ENCODE results near the gene OR52I2. TPM values are rescaled to one million over a fixed set of nuclear protein-coding genes. Genes with fewer than 3 reads are reported as not detected.

The OR52I2 gene
- total RNA-seq, 1 donor = not detected

GRCh38 chr11:4551346-4551979 is 30.1 kb upstream of the OR52I2 start:
- DNase-seq (ENCODE audit: low read depth) = peak; percentile 3
- peak; percentile 18 for TF ChIP-seq CTCF (IDR thresholded peaks at IDR 0.05; ENCODE audit: insufficient read depth, low read depth, low read length)
- H3K4me3 ChIP-seq (ENCODE audit: low read depth, low read length) = no peak overlapping the region

- no peak for DNase-seq (ENCODE audit: low read depth)
- no peak overlapping the region for H3K4me3 ChIP-seq (ENCODE audit: low read depth, low read length)
- no peak for TF ChIP-seq CTCF (IDR thresholded peaks at IDR 0.05; ENCODE audit: insufficient read depth, low read depth, low read length)
These were observed 21.8 kb upstream of the OR52I2 start for GRCh38 chr11:4559527-4560440.

GRCh38 chr11:4560467-4560866 is 21.1 kb upstream of the OR52I2 start:
- TF ChIP-seq CTCF (IDR thresholded peaks at IDR 0.05; ENCODE audit: insufficient read depth, low read depth, low read length) = no peak
- H3K4me3 ChIP-seq (ENCODE audit: low read depth, low read length) = no peak overlapping the region
- no peak for DNase-seq (ENCODE audit: low read depth)

GRCh38 chr11:4565371-4565770 is 16.2 kb upstream of the OR52I2 start:
- H3K4me3 ChIP-seq (ENCODE audit: low read depth, low read length) = no peak overlapping the region
- DNase-seq (ENCODE audit: low read depth) = no peak
- no peak for TF ChIP-seq CTCF (IDR thresholded peaks at IDR 0.05; ENCODE audit: insufficient read depth, low read depth, low read length)

GRCh38 chr11:4569075-4569474 is 12.5 kb upstream of the OR52I2 start:
- DNase-seq (ENCODE audit: low read depth) = no peak
- H3K4me3 ChIP-seq (ENCODE audit: low read depth, low read length) = no peak overlapping the region
- TF ChIP-seq CTCF (IDR thresholded peaks at IDR 0.05; ENCODE audit: insufficient read depth, low read depth, low read length) = no peak

GRCh38 chr11:4576880-4577279 is 4.7 kb upstream of the OR52I2 start:
- DNase-seq (ENCODE audit: low read depth) = no peak
- no peak overlapping the region for H3K4me3 ChIP-seq (ENCODE audit: low read depth, low read length)
- TF ChIP-seq CTCF (IDR thresholded peaks at IDR 0.05; ENCODE audit: insufficient read depth, low read depth, low read length) = no peak
